Esophagus muscularis mucosa (tissue), 4 donors: ENCODE measurements around the gene NDUFA13. TPM values are rescaled to one million over a fixed set of nuclear protein-coding genes. Genes with fewer than 3 reads are reported as not detected.

Experiments used
- DNase-seq: peaks from one replicate; pipeline ENCODE4 v3.0.0-alpha.2; 2017; ENCODE audit errors: extremely low spot score
- H3K27ac ChIP-seq, 4 donors: fragments of 200-600 bp; sonication (generic); replicated peaks in 1 of 4; 1 replicate in 3 of 4; 2 replicates in 1 of 4; pipeline ENCODE4 v1.5.1; 2016 to 2019; ENCODE audit warnings: mild to moderate bottlenecking in 1 of 4
- H3K27me3 ChIP-seq, 4 donors: fragments of 200-600 bp; sonication (generic); one replicate each; pipeline versions ENCODE4 v1.5.1 to v1.6.0; 2016 to 2019
- H3K36me3 ChIP-seq, 4 donors: fragments of 200-600 bp; sonication (generic); one replicate each; pipeline ENCODE4 v1.5.1; 2016 to 2019
- H3K4me1 ChIP-seq, 4 donors: fragments of 200-600 bp; sonication (generic); one replicate each; pipeline ENCODE4 v1.5.1; 2016 to 2019
- H3K4me3 ChIP-seq, 4 donors: fragments of 200-600 bp; sonication (generic); 1 replicate in 2 of 4; 2 replicates in 2 of 4; pipeline ENCODE4 v1.5.1; 2016 to 2019; ENCODE audit warnings: mild to moderate bottlenecking in 4 of 4, moderate library complexity in 1 of 4
- H3K9me3 ChIP-seq, 4 donors: fragments of 200-600 bp; sonication (generic); 1 replicate in 3 of 4; 2 replicates in 1 of 4; pipeline ENCODE4 v1.5.1; 2016 to 2019
- CTCF ChIP-seq, 3 experiments: fragments of 200-600 bp in 2 of 3; fragments of 450-650 bp in 1 of 3; sonication (generic) in 2 of 3; IDR thresholded peaks; one replicate each; pipeline ENCODE4 v1.5.1; 2017 to 2019; ENCODE audit warnings: antibody characterized with exemption in 3 of 3, mild to moderate bottlenecking in 2 of 3, moderate library complexity in 1 of 3
- EP300 ChIP-seq: sonication (generic); formaldehyde crosslinking; IDR thresholded peaks from one replicate; pipeline ENCODE4 v1.6.1; 2017; ENCODE audit warnings: antibody characterized with exemption
- POLR2A ChIP-seq: fragments of 450-650 bp; IDR thresholded peaks from one replicate; pipeline ENCODE4 v1.6.1; 2017; ENCODE audit warnings: antibody characterized with exemption, moderate library complexity, mild to moderate bottlenecking, low read depth
- POLR2AphosphoS5 ChIP-seq, 2 donors: sonication (generic); formaldehyde crosslinking; IDR thresholded peaks; one replicate each; pipeline ENCODE4 v1.6.1; 2017; ENCODE audit warnings: antibody characterized with exemption in 2 of 2
- WGBS: methylation state at CpG from one replicate; pipeline ENCODE4 v1.1.5; 2018; 5-methylcytosine and 5-hydroxymethylcytosine counted together
- intact Hi-C: fragments of 100-400 bp; cut with DNase I; formaldehyde crosslinking; loops from one replicate; pipeline ENCODE4 v1.15.1; 2023
- total RNA-seq, 4 donors: library from RNA; depleted of rRNA; stranded (reverse); fragments of >200 nt; gene quantifications; one replicate each; pipeline versions ENCODE4 v1.1.0 to v1.2.1, GENCODE V29; 2016

Gene NDUFA13
- total RNA-seq, 4 donors from 2014 or later: 75.0 to 186 (median 141) TPM

- no peak for DNase-seq
- TF ChIP-seq CTCF (IDR thresholded peaks at IDR 0.05) (no peak), POLR2AphosphoS5 (IDR thresholded peaks at IDR 0.05) (no peak), EP300 (no peak), POLR2A (no peak)
- Histone ChIP-seq H3K4me1 (peaks cover 26 to 47% (median 41%) of the 10 kb centered on the region in 4 donors), H3K27ac (no peak within 1 kb of the TSS), H3K27me3 (peaks cover 13 to 64% (median 47%) of the 10 kb centered on the region in 4 donors), H3K4me3 (peak within 1 kb of the TSS; percentile 40 to 51 (median 42)), H3K9me3 (peaks cover 0 to 4% (median 0%) of the 10 kb centered on the region in 4 donors), H3K36me3 (peaks cover 0 to 9% (median 6%) of the 10 kb centered on the region in 4 donors)
- 3% methylated on average over 23 of the region's 56 CpGs for WGBS
- intact Hi-C loops: no loop called here
These were observed 22.2 kb downstream of the NDUFA13 start, which contains the start of gene CILP2 for GRCh38 chr19:19538061-19538784. Gene CILP2 (plus strand): TSS chr19:19538265. CDS start chr19:19538350, 85 bp downstream.

GRCh38 chr19:19538785-19539166 lies 22.8 kb downstream of the NDUFA13 start:
- intact Hi-C loops: no loop called here
- Histone ChIP-seq H3K27ac (no peak overlapping the region), H3K36me3 (peaks cover 0 to 9% (median 6%) of the 10 kb centered on the region in 4 donors), H3K27me3 (peaks cover 13 to 69% (median 51%) of the 10 kb centered on the region in 4 donors), H3K4me1 (peaks cover 26 to 47% (median 41%) of the 10 kb centered on the region in 4 donors), H3K9me3 (peaks cover 0 to 4% (median 0%) of the 10 kb centered on the region in 4 donors), H3K4me3 (peak overlapping the region in 2 of 4 donors; percentile 41 to 51)
- 19% methylated on average over 7 of the region's 7 CpGs for WGBS
- no peak for DNase-seq
- TF ChIP-seq POLR2AphosphoS5 (IDR thresholded peaks at IDR 0.05) (no peak), POLR2A (no peak), EP300 (no peak), CTCF (IDR thresholded peaks at IDR 0.05) (no peak)

GRCh38 chr19:19539698-19540063 lies 23.7 kb downstream of the NDUFA13 start:
- peaks cover 13 to 78% (median 51%) of the 10 kb centered on the region in 4 donors for H3K27me3 ChIP-seq
- WGBS: 40% methylated on average over 1 of the region's 19 CpGs

GRCh38 chr19:19540064-19540714 lies 24.2 kb downstream of the NDUFA13 start:
- Histone ChIP-seq H3K36me3 (peaks cover 0 to 7% (median 6%) of the 10 kb centered on the region in 4 donors), H3K9me3 (peaks cover 0 to 4% (median 0%) of the 10 kb centered on the region in 4 donors), H3K27me3 (peaks cover 13 to 83% (median 51%) of the 10 kb centered on the region in 4 donors), H3K4me1 (peaks cover 26 to 47% (median 41%) of the 10 kb centered on the region in 4 donors), H3K4me3 (peak overlapping the region; percentile 4 to 44 (median 26)), H3K27ac (no peak overlapping the region)
- intact Hi-C loops: no loop called here
- TF ChIP-seq CTCF (IDR thresholded peaks at IDR 0.05) (no peak), POLR2AphosphoS5 (IDR thresholded peaks at IDR 0.05) (no peak), EP300 (no peak), POLR2A (no peak)
- no peak for DNase-seq
- WGBS: 7% methylated on average over 40 of the region's 74 CpGs

More at GRCh38 chr19:19539698-19540063, 23.7 kb downstream of the NDUFA13 start:
- intact Hi-C loops: no loop called here
- TF ChIP-seq CTCF (IDR thresholded peaks at IDR 0.05): no peak
- no peak for TF ChIP-seq EP300
- no peak for TF ChIP-seq POLR2A
- TF ChIP-seq POLR2AphosphoS5 (IDR thresholded peaks at IDR 0.05): no peak
- DNase-seq: no peak
- no peak overlapping the region for H3K4me3 ChIP-seq
- peaks cover 0 to 9% (median 6%) of the 10 kb centered on the region in 4 donors for H3K36me3 ChIP-seq
- peaks cover 26 to 47% (median 41%) of the 10 kb centered on the region in 4 donors for H3K4me1 ChIP-seq
- no peak overlapping the region for H3K27ac ChIP-seq
- H3K9me3 ChIP-seq: peaks cover 0 to 4% (median 0%) of the 10 kb centered on the region in 4 donors
